Esophagus squamous epithelium (tissue), 5 donors: Measurements from ENCODE around the gene SNAPC3. TPM values are rescaled to one million over a fixed set of nuclear protein-coding genes. Genes with fewer than 3 reads are reported as not detected.

Experiments used
- DNase-seq: peaks from one replicate; lab custom pipeline; 2025; lab: John Stamatoyannopoulos, UW
- H3K27ac ChIP-seq, 4 donors: fragments of 200-600 bp; sonication (generic); one replicate each; pipeline ENCODE4 v1.5.1; 2016 to 2019; ENCODE audit warnings: mild to moderate bottlenecking in 1 of 4
- H3K27me3 ChIP-seq, 4 donors: fragments of 200-600 bp; sonication (generic); 1 replicate in 3 of 4; 2 replicates in 1 of 4; pipeline versions ENCODE4 v1.5.1 to v1.6.0; 2017 to 2021; ENCODE audit warnings: antibody characterized with exemption in 1 of 4
- H3K36me3 ChIP-seq, 3 donors: fragments of 200-600 bp; sonication (generic); one replicate each; pipeline ENCODE4 v1.5.1; 2016 to 2019
- H3K4me1 ChIP-seq, 3 donors: fragments of 200-600 bp; sonication (generic); one replicate each; pipeline ENCODE4 v1.5.1; 2017 to 2019
- H3K4me3 ChIP-seq, 4 donors: fragments of 200-600 bp; sonication (generic); 1 replicate in 3 of 4; 2 replicates in 1 of 4; pipeline ENCODE4 v1.5.1; 2016 to 2019; ENCODE audit warnings: mild to moderate bottlenecking in 2 of 4, moderate library complexity in 1 of 4
- H3K9me3 ChIP-seq, 3 donors: fragments of 200-600 bp; sonication (generic); one replicate each; pipeline ENCODE4 v1.5.1; 2016 to 2019
- CTCF ChIP-seq, 6 experiments: fragments of 450-650 bp in 4 of 6; fragments of 200-600 bp in 2 of 6; sonication (generic) in 2 of 6; IDR thresholded peaks; one replicate each; pipeline ENCODE4 v1.5.1; 2016 to 2019; ENCODE audit warnings: antibody characterized with exemption in 6 of 6, mild to moderate bottlenecking in 4 of 6, moderate library complexity in 4 of 6
- POLR2A ChIP-seq, 4 donors: fragments of 450-650 bp; IDR thresholded peaks; one replicate each; pipeline ENCODE4 v1.6.1; 2017; ENCODE audit warnings: antibody characterized with exemption in 4 of 4, mild to moderate bottlenecking in 4 of 4, moderate library complexity in 3 of 4
- WGBS, 2 donors: methylation state at CpG; one replicate each; pipeline ENCODE4 v1.1.5; 2018; 5-methylcytosine and 5-hydroxymethylcytosine counted together
- intact Hi-C: fragments of 100-400 bp; cut with DNase I; formaldehyde crosslinking; loops from one replicate; pipeline ENCODE4 v1.15.0; 2022
- total RNA-seq, 4 donors: library from RNA; depleted of rRNA; stranded (reverse); fragments of >200 nt; gene quantifications; one replicate each; pipeline ENCODE4 v1.1.0, GENCODE V29; 2016
- donor health status: DM: yes; HTN: yes; CAD: no.

SNAPC3 gene
- total RNA-seq, 4 donors from 2014 or later: 18.9 to 28.6 (median 27.3) TPM

- WGBS, 2 donors: 50 to 65% methylated on average over 1 of the region's 1 CpG
- H3K27ac ChIP-seq: no peak overlapping the region
Observed at GRCh38 chr9:15469406-15469805, 46.7 kb downstream of the SNAPC3 start.

GRCh38 chr9:15469862-15470261, 47.2 kb downstream of the SNAPC3 start:
- no peak for DNase-seq
- Histone ChIP-seq H3K4me3 (no peak overlapping the region), H3K27ac (no peak overlapping the region), H3K36me3 (peaks cover 0 to 82% (median 5%) of the 10 kb centered on the region in 3 donors), H3K9me3 (no peaks in the 10 kb centered on the region), H3K4me1 (no peaks in the 10 kb centered on the region), H3K27me3 (no peaks in the 10 kb centered on the region)
- 88 to 93% methylated on average over 2 of the region's 2 CpGs for WGBS, 2 donors
- intact Hi-C loops: no loop called here
- TF ChIP-seq POLR2A (IDR thresholded peaks at IDR 0.05) (no peak), CTCF (IDR thresholded peaks at IDR 0.05) (no peak)

More at GRCh38 chr9:15469406-15469805, 46.7 kb downstream of the SNAPC3 start:
- no peaks in the 10 kb centered on the region for H3K9me3 ChIP-seq
- H3K4me3 ChIP-seq: no peak overlapping the region
- intact Hi-C loops: no loop called here
- TF ChIP-seq POLR2A (IDR thresholded peaks at IDR 0.05): no peak
- TF ChIP-seq CTCF (IDR thresholded peaks at IDR 0.05): no peak
- H3K36me3 ChIP-seq: peaks cover 0 to 86% (median 5%) of the 10 kb centered on the region in 3 donors
- no peaks in the 10 kb centered on the region for H3K4me1 ChIP-seq
- H3K27me3 ChIP-seq: no peaks in the 10 kb centered on the region
- no peak for DNase-seq

- DNase-seq: no peak
- H3K9me3 ChIP-seq: no peaks in the 10 kb centered on the region
- H3K27ac ChIP-seq: no peak overlapping the region
- intact Hi-C loops: no loop called here
- no peaks in the 10 kb centered on the region for H3K4me1 ChIP-seq
- H3K4me3 ChIP-seq: no peak overlapping the region
- H3K36me3 ChIP-seq: peaks cover 0 to 62% (median 0%) of the 10 kb centered on the region in 3 donors
- no peaks in the 10 kb centered on the region for H3K27me3 ChIP-seq
- 77 to 78% methylated on average over 8 of the region's 8 CpGs for WGBS, 2 donors
- TF ChIP-seq CTCF (IDR thresholded peaks at IDR 0.05): no peak
- no peak for TF ChIP-seq POLR2A (IDR thresholded peaks at IDR 0.05)
Observed at GRCh38 chr9:15475923-15476536, 53.4 kb downstream of the SNAPC3 start.

- H3K27me3 ChIP-seq: no peaks in the 10 kb centered on the region
- H3K27ac ChIP-seq: no peak overlapping the region
- intact Hi-C loops: no loop called here
- H3K4me1 ChIP-seq: no peaks in the 10 kb centered on the region
- DNase-seq: no peak
- H3K36me3 ChIP-seq: peaks cover 0 to 51% (median 0%) of the 10 kb centered on the region in 3 donors
- 82 to 100% methylated on average over 1 of the region's 1 CpG for WGBS, 2 donors
- no peak for TF ChIP-seq POLR2A (IDR thresholded peaks at IDR 0.05)
- no peak for TF ChIP-seq CTCF (IDR thresholded peaks at IDR 0.05)
- H3K9me3 ChIP-seq: no peaks in the 10 kb centered on the region
- H3K4me3 ChIP-seq: no peak overlapping the region
Observed at GRCh38 chr9:15480028-15480427, 57.4 kb downstream of the SNAPC3 start.

- no peaks in the 10 kb centered on the region for H3K9me3 ChIP-seq
- no peak for DNase-seq
- H3K36me3 ChIP-seq: peaks cover 0 to 48% (median 0%) of the 10 kb centered on the region in 3 donors
- WGBS, 2 donors: 65 to 71% methylated on average over 1 of the region's 1 CpG
- H3K4me1 ChIP-seq: peaks cover 0 to 3% (median 0%) of the 10 kb centered on the region in 3 donors
- H3K27me3 ChIP-seq: no peaks in the 10 kb centered on the region
- no peak overlapping the region for H3K27ac ChIP-seq
- intact Hi-C loops: no loop called here
- H3K4me3 ChIP-seq: no peak overlapping the region
- TF ChIP-seq CTCF (IDR thresholded peaks at IDR 0.05): no peak
- TF ChIP-seq POLR2A (IDR thresholded peaks at IDR 0.05): no peak
Observed at GRCh38 chr9:15482146-15482545, 59.5 kb downstream of the SNAPC3 start.
